ENCODE results near the gene FBXL7. TPM values are rescaled to one million over a fixed set of nuclear protein-coding genes. Genes with fewer than 3 reads are reported as not detected.

The FBXL7 gene
- under 1 TPM in 2 of 5 donors, not detected in 3; 0.06 to 0.07 TPM for total RNA-seq
- total RNA-seq (2013): 0.02 TPM
- total RNA-seq: 0 to 0.22 (median 0) reads per million in 29 experiments

DNA sequence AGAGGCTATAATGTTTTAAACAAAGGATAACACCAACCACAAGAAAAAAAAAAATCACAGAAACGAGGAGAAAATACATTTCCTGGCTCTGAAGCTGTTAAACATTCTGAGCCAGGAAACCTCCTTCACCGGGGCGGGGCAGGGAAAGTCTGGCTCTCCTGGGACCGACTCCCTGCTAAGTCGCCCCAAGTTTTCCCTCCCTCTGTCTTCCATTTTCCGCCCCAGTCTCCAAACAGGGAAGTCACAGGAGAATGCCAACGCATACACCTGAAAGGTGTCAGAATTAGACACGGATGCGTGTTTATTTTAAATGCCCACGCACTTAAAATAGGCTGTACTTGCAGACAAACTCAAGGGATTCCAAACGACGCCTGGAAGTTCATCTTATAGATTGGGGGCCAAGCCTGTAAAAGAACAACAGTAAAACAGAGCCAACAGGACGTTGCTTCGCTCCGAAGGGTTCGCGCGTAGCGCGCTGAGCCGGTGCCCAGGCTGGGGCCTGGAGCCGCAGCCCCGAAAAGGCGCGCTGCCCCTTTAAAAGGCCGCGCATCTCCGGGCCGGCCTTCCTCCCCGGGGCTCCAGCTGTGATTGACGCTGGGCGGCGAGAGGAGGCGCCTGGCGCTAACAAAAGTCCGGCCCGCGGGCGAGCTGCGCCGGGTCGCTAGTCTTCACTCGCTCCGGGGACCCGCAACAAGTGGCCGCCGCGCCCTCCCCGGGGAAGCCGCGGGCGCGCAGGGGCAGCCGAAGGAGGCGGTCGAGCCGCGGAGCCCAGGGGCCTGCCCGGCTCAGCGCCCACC, at the start of gene FBXL7:
Gene FBXL7, plus strand, starts transcription at position 653 of the 797 bp plus-strand sequence.
- H3K4me1 Mint-ChIP-seq: no peaks in the 10 kb centered on the region
- 7% methylated on average over 60 of the region's 60 CpGs for WGBS (ENCODE audit: insufficient coverage)

GRCh38 chr5:15450473-15450872, 49.5 kb upstream of the FBXL7 start:
- Histone ChIP-seq H3K27ac (ENCODE audit: low read length) (no peak overlapping the region), H3K4me3 (ENCODE audit: control insufficient read depth in 1 of 2, extremely low read depth in 1 of 2, low read length in 1 of 2) (no peak overlapping the region), H3K36me3 (ENCODE audit: control insufficient read depth in 2 of 2, extremely low read depth in 1 of 2, insufficient read depth in 1 of 2, low read length in 1 of 2) (no peaks in the 10 kb centered on the region), H3K4me1 (ENCODE audit: control insufficient read depth in 1 of 2, extremely low read depth in 1 of 2, insufficient read depth in 2 of 2, low read length in 2 of 2) (no peaks in the 10 kb centered on the region), H3K9me3 (no peaks in the 10 kb centered on the region), H3K27me3 (replicated peaks in 1 of 2; ENCODE audit: control insufficient read depth in 2 of 2, extremely low read depth in 1 of 2, insufficient read depth in 2 of 2, low read length in 1 of 2) (no peaks in the 10 kb centered on the region)
- no peaks in the 10 kb centered on the region for H3K4me1 Mint-ChIP-seq
- peaks cover 11 to 18% (median 17%) of the 10 kb centered on the region in 3 donors for H3K9me3 Mint-ChIP-seq
- H3K27me3 Mint-ChIP-seq: no peaks in the 10 kb centered on the region
- DNase-seq (no peak), ATAC-seq (replicated peaks in 1 of 4) (no peak)
- H3K27ac Mint-ChIP-seq: no peak overlapping the region
- CTCF ChIA-PET: interaction anchor here in 1 of 2 donors (0.6 kb wide), 1 partner anchor 1601 kb away, joined by 3 read pairs; no protein-coding TSS in a partner anchor
- WGBS (ENCODE audit: insufficient coverage): 81% methylated on average over 7 of the region's 11 CpGs
- H3K36me3 Mint-ChIP-seq: no peaks in the 10 kb centered on the region
- POLR2A ChIA-PET: no interaction called here
- no peak overlapping the region for H3K4me3 Mint-ChIP-seq

More for the DNA sequence above, at the start of gene FBXL7:
- Histone ChIP-seq H3K4me3 (ENCODE audit: control insufficient read depth in 1 of 2, extremely low read depth in 1 of 2, low read length in 1 of 2) (no peak within 1 kb of the TSS), H3K4me1 (ENCODE audit: control insufficient read depth in 1 of 2, extremely low read depth in 1 of 2, insufficient read depth in 2 of 2, low read length in 2 of 2) (no peaks in the 10 kb centered on the region), H3K27me3 (replicated peaks in 1 of 2; ENCODE audit: control insufficient read depth in 2 of 2, extremely low read depth in 1 of 2, insufficient read depth in 2 of 2, low read length in 1 of 2) (peaks cover 8 to 17% of the 10 kb centered on the region in 2 experiments), H3K36me3 (ENCODE audit: control insufficient read depth in 2 of 2, extremely low read depth in 1 of 2, insufficient read depth in 1 of 2, low read length in 1 of 2) (no peaks in the 10 kb centered on the region), H3K27ac (ENCODE audit: low read length) (no peak within 1 kb of the TSS), H3K9me3 (no peaks in the 10 kb centered on the region)
- DNase-seq (no peak), ATAC-seq (replicated peaks in 1 of 4) (no peak)
- ChIA-PET CTCF (no interaction called here), POLR2A (no interaction called here)
- no peaks in the 10 kb centered on the region for H3K36me3 Mint-ChIP-seq
- H3K9me3 Mint-ChIP-seq: peaks cover 3 to 13% (median 9%) of the 10 kb centered on the region in 3 donors
- no peak within 1 kb of the TSS for H3K4me3 Mint-ChIP-seq
- no peak within 1 kb of the TSS for H3K27ac Mint-ChIP-seq
- peaks cover 28 to 45% of the 10 kb centered on the region in 2 donors for H3K27me3 Mint-ChIP-seq

- no peaks in the 10 kb centered on the region for H3K27me3 Mint-ChIP-seq
- no peaks in the 10 kb centered on the region for H3K36me3 Mint-ChIP-seq
- no peak for DNase-seq
- peaks cover 14 to 22% (median 16%) of the 10 kb centered on the region in 3 donors for H3K9me3 Mint-ChIP-seq
- no peaks in the 10 kb centered on the region for H3K27me3 ChIP-seq (replicated peaks in 1 of 2; ENCODE audit: control insufficient read depth in 2 of 2, extremely low read depth in 1 of 2, insufficient read depth in 2 of 2, low read length in 1 of 2)
- H3K4me1 ChIP-seq (ENCODE audit: control insufficient read depth in 1 of 2, extremely low read depth in 1 of 2, insufficient read depth in 2 of 2, low read length in 2 of 2): no peaks in the 10 kb centered on the region
- H3K27ac ChIP-seq (ENCODE audit: low read length): no peak overlapping the region
- H3K27ac Mint-ChIP-seq: no peak overlapping the region
- H3K4me3 ChIP-seq (ENCODE audit: control insufficient read depth in 1 of 2, extremely low read depth in 1 of 2, low read length in 1 of 2): no peak overlapping the region
- no peak for ATAC-seq (replicated peaks in 1 of 4)
- H3K4me3 Mint-ChIP-seq: no peak overlapping the region
- CTCF ChIA-PET: no interaction called here
- H3K4me1 Mint-ChIP-seq: no peaks in the 10 kb centered on the region
- WGBS (ENCODE audit: insufficient coverage): 100% methylated on average over 4 of the region's 4 CpGs
- H3K36me3 ChIP-seq (ENCODE audit: control insufficient read depth in 2 of 2, extremely low read depth in 1 of 2, insufficient read depth in 1 of 2, low read length in 1 of 2): no peaks in the 10 kb centered on the region
- POLR2A ChIA-PET: no interaction called here
- no peaks in the 10 kb centered on the region for H3K9me3 ChIP-seq
These were observed 49.0 kb upstream of the FBXL7 start for GRCh38 chr5:15450949-15451348.

DNA sequence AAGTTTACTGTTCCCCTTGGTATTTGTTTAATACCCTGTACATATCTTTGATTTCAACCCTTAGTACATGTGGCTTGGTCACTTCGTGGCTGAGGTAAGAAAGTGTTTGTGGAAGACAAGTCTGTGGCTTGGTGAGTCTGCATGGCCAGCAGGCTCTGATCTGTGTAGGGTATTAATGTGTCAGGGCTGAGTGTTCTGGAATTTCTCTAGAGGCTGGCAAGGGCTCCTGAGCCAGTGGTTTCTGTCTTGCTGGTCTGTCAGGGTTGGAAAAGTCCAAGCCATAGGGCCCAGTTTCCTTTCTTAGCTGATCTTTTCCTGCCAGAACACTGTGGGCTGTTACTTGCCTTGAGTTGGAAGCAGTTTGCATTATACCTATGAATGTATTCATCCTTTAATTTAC, 48.0 kb upstream of the FBXL7 start:
- POLR2A ChIA-PET: no interaction called here
- no peak overlapping the region for H3K27ac ChIP-seq (ENCODE audit: low read length)
- H3K36me3 Mint-ChIP-seq: no peaks in the 10 kb centered on the region
- no peak overlapping the region for H3K4me3 Mint-ChIP-seq
- DNase-seq: no peak
- CTCF ChIA-PET: no interaction called here
- no peak for ATAC-seq (replicated peaks in 1 of 4)
- H3K27me3 ChIP-seq (replicated peaks in 1 of 2; ENCODE audit: control insufficient read depth in 2 of 2, extremely low read depth in 1 of 2, insufficient read depth in 2 of 2, low read length in 1 of 2): no peaks in the 10 kb centered on the region
- H3K4me1 ChIP-seq (ENCODE audit: control insufficient read depth in 1 of 2, extremely low read depth in 1 of 2, insufficient read depth in 2 of 2, low read length in 2 of 2): no peaks in the 10 kb centered on the region
- 0% methylated on average over 1 of the region's 1 CpG for WGBS (ENCODE audit: insufficient coverage)
- H3K4me1 Mint-ChIP-seq: no peaks in the 10 kb centered on the region
- no peaks in the 10 kb centered on the region for H3K36me3 ChIP-seq (ENCODE audit: control insufficient read depth in 2 of 2, extremely low read depth in 1 of 2, insufficient read depth in 1 of 2, low read length in 1 of 2)
- H3K4me3 ChIP-seq (ENCODE audit: control insufficient read depth in 1 of 2, extremely low read depth in 1 of 2, low read length in 1 of 2): no peak overlapping the region
- H3K9me3 Mint-ChIP-seq: peaks cover 14 to 27% (median 20%) of the 10 kb centered on the region in 3 donors
- no peaks in the 10 kb centered on the region for H3K27me3 Mint-ChIP-seq
- no peak overlapping the region for H3K27ac Mint-ChIP-seq
- no peaks in the 10 kb centered on the region for H3K9me3 ChIP-seq

GRCh38 chr5:15452781-15453180, 47.2 kb upstream of the FBXL7 start:
- Mint-ChIP-seq H3K36me3 (no peaks in the 10 kb centered on the region), H3K27me3 (no peaks in the 10 kb centered on the region), H3K27ac (no peak overlapping the region), H3K4me3 (no peak overlapping the region), H3K4me1 (no peaks in the 10 kb centered on the region), H3K9me3 (peaks cover 15 to 31% (median 21%) of the 10 kb centered on the region in 3 donors)
- ATAC-seq (replicated peaks in 1 of 4) (no peak), DNase-seq (no peak)
- no CpG with 5 or more reads among the region's 1 CpG for WGBS (ENCODE audit: insufficient coverage)
- ChIA-PET POLR2A (no interaction called here), CTCF (no interaction called here)
- no peaks in the 10 kb centered on the region for H3K9me3 ChIP-seq
- no peak overlapping the region for H3K4me3 ChIP-seq (ENCODE audit: control insufficient read depth in 1 of 2, extremely low read depth in 1 of 2, low read length in 1 of 2)
- no peaks in the 10 kb centered on the region for H3K36me3 ChIP-seq (ENCODE audit: control insufficient read depth in 2 of 2, extremely low read depth in 1 of 2, insufficient read depth in 1 of 2, low read length in 1 of 2)
- no peak overlapping the region for H3K27ac ChIP-seq (ENCODE audit: low read length)
- no peaks in the 10 kb centered on the region for H3K4me1 ChIP-seq (ENCODE audit: control insufficient read depth in 1 of 2, extremely low read depth in 1 of 2, insufficient read depth in 2 of 2, low read length in 2 of 2)
- H3K27me3 ChIP-seq (replicated peaks in 1 of 2; ENCODE audit: control insufficient read depth in 2 of 2, extremely low read depth in 1 of 2, insufficient read depth in 2 of 2, low read length in 1 of 2): no peaks in the 10 kb centered on the region

DNA sequence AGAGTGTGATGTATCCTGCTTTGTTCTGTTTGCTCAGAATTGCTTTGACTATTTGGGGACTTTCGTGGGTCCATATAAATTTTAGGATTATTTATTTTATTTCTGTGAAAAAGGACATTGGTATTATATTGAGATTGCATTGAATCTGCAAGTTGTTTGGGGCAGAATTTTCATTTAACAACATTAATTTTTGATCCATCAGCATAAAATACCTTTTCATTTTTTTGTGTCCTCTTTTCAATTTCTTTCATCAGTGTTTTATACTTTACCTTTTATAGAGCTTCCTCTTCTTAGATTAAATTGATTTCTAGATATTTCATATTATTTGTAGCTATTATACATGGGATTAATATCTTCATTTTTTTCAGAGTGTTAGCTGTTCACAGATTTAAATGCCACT, 40.8 kb upstream of the FBXL7 start:
- POLR2A ChIA-PET: no interaction called here
- ATAC-seq (replicated peaks in 1 of 4) (no peak), DNase-seq (no peak)
- no peak overlapping the region for H3K4me3 Mint-ChIP-seq
- CTCF ChIA-PET: no interaction called here
- H3K9me3 Mint-ChIP-seq: peaks cover 11 to 35% (median 15%) of the 10 kb centered on the region in 3 donors
- H3K4me3 ChIP-seq (ENCODE audit: control insufficient read depth in 1 of 2, extremely low read depth in 1 of 2, low read length in 1 of 2): no peak overlapping the region
- no CpG with 5 or more reads among the region's 1 CpG for WGBS (ENCODE audit: insufficient coverage)
- no peaks in the 10 kb centered on the region for H3K36me3 ChIP-seq (ENCODE audit: control insufficient read depth in 2 of 2, extremely low read depth in 1 of 2, insufficient read depth in 1 of 2, low read length in 1 of 2)
- no peaks in the 10 kb centered on the region for H3K4me1 ChIP-seq (ENCODE audit: control insufficient read depth in 1 of 2, extremely low read depth in 1 of 2, insufficient read depth in 2 of 2, low read length in 2 of 2)
- H3K27me3 ChIP-seq (replicated peaks in 1 of 2; ENCODE audit: control insufficient read depth in 2 of 2, extremely low read depth in 1 of 2, insufficient read depth in 2 of 2, low read length in 1 of 2): no peaks in the 10 kb centered on the region
- no peaks in the 10 kb centered on the region for H3K4me1 Mint-ChIP-seq
- no peaks in the 10 kb centered on the region for H3K9me3 ChIP-seq
- H3K27ac ChIP-seq (ENCODE audit: low read length): no peak overlapping the region
- H3K27ac Mint-ChIP-seq: no peak overlapping the region
- H3K36me3 Mint-ChIP-seq: no peaks in the 10 kb centered on the region
- no peaks in the 10 kb centered on the region for H3K27me3 Mint-ChIP-seq

Measured in T-cell (primary cell).